Neural progenitor cell (in vitro differentiated cells): ENCODE results near the gene EIF3M. TPM values are rescaled to one million over a fixed set of nuclear protein-coding genes. Genes with fewer than 3 reads are reported as not detected.

Source experiments
- DNase-seq: peaks from one replicate; pipeline ENCODE4 v3.0.0-alpha.2; 2016; ENCODE audit warnings: low spot score
- H2AFZ ChIP-seq: fragments of 200-600 bp; sonication (generic); replicated peaks from 2 replicates; pipeline ENCODE4 v1.6.1; 2016; ENCODE audit warnings: antibody characterized with exemption
- H3F3A ChIP-seq: fragments of 200-600 bp; sonication (generic); 2 replicates; pipeline ENCODE4 v1.6.1; 2016; ENCODE audit warnings: antibody characterized with exemption, low read depth
- H3K27ac ChIP-seq: fragments of 200-600 bp; sonication (generic); 2 replicates; pipeline ENCODE4 v1.5.1; 2016; ENCODE audit warnings: mild to moderate bottlenecking
- H3K27me3 ChIP-seq: fragments of 200-600 bp; sonication (generic); 2 replicates; pipeline ENCODE4 v1.6.1; 2016; ENCODE audit warnings: mild to moderate bottlenecking, moderate library complexity
- H3K36me3 ChIP-seq: fragments of 200-600 bp; sonication (generic); 2 replicates; pipeline ENCODE4 v1.5.1; 2016
- H3K4me1 ChIP-seq: fragments of 200-600 bp; sonication (generic); 2 replicates; pipeline ENCODE4 v1.6.1; 2016; ENCODE audit warnings: mixed run types
- H3K4me2 ChIP-seq: fragments of 200-600 bp; sonication (generic); 2 replicates; pipeline ENCODE4 v1.6.1; 2016
- H3K4me3 ChIP-seq: fragments of 200-600 bp; sonication (generic); 2 replicates; pipeline ENCODE4 v1.5.1; 2016
- H3K79me2 ChIP-seq: fragments of 200-600 bp; sonication (generic); 2 replicates; pipeline ENCODE4 v1.6.1; 2016; ENCODE audit warnings: low read depth
- H3K9ac ChIP-seq: fragments of 200-600 bp; sonication (generic); 2 replicates; pipeline ENCODE4 v1.6.1; 2016
- H3K9me3 ChIP-seq: fragments of 200-600 bp; sonication (generic); 2 replicates; pipeline ENCODE4 v1.5.1; 2016; ENCODE audit warnings: low read depth
- H4K20me1 ChIP-seq: fragments of 200-600 bp; sonication (generic); 2 replicates; pipeline ENCODE4 v1.6.1; 2016; ENCODE audit warnings: low read depth
- H3K27ac Mint-ChIP-seq: 3 replicates; pipeline ENCODE4 v1.8.0; 2021; ENCODE audit warnings: mixed read lengths
- H3K27me3 Mint-ChIP-seq: 2 replicates; pipeline ENCODE4 v1.8.0; 2022; ENCODE audit warnings: low read depth, mild to moderate bottlenecking, inconsistent platforms, moderate library complexity, mixed read lengths; ENCODE audit not compliant: insufficient read depth
- H3K36me3 Mint-ChIP-seq: 3 replicates; pipeline ENCODE4 v1.8.0; 2021; ENCODE audit warnings: mixed read lengths
- H3K4me1 Mint-ChIP-seq: 3 replicates; pipeline ENCODE4 v1.8.0; 2021; ENCODE audit warnings: mixed read lengths
- H3K4me3 Mint-ChIP-seq: 3 replicates; pipeline ENCODE4 v1.8.0; 2021; ENCODE audit warnings: mild to moderate bottlenecking, moderate library complexity, mixed read lengths
- H3K9me3 Mint-ChIP-seq: 3 replicates; pipeline ENCODE4 v1.8.0; 2020; ENCODE audit warnings: mixed read lengths
- EZH2 ChIP-seq: fragments of 200-600 bp; sonication (generic); IDR thresholded peaks from 2 replicates; pipeline ENCODE4 v1.6.1; 2017; ENCODE audit warnings: antibody characterized with exemption, mild to moderate bottlenecking, moderate library complexity
- EZH2phosphoT487 ChIP-seq: fragments of 200-600 bp; sonication (generic); IDR thresholded peaks from 2 replicates; pipeline ENCODE4 v1.6.1; 2017; ENCODE audit warnings: antibody characterized with exemption
- total RNA-seq: library from RNA; depleted of rRNA; stranded (reverse); fragments of >200 nt; gene quantifications from 2 replicates; pipeline ENCODE4 v1.2.3, GENCODE V29; 2015; ENCODE audit warnings: low replicate concordance
- TF ChIP-seq, protein P1 (sequence below): fragments of 200-600 bp; sonication (generic); IDR thresholded peaks from 2 replicates; pipeline ENCODE4 v1.5.1; 2017; ENCODE audit warnings: antibody characterized with exemption, mild to moderate bottlenecking

EIF3M gene
- total RNA-seq, 1 donor from 2014 or later: 1,051 TPM

DNA sequence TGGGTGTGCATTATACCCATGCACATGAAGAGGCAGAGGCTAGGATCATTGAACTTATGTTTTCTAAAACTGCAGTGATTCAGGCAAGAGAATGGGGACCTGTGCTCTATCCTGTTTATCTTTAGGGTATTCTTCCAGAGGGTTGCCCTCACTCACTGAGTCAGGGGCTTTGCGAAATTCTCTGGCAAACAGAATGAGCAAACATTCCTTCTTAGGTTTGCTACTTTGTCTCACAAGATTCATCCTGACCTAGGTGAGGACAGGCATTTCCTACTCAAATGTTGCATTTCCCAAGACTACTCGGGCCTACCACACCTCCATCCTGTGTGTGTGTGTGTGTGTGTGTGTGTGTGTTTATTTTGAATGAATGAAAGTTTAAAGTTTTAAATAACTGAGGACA, 2.7 kb upstream of the EIF3M start:
- no peak overlapping the region for H3K27ac ChIP-seq
- no peak for DNase-seq

DNA sequence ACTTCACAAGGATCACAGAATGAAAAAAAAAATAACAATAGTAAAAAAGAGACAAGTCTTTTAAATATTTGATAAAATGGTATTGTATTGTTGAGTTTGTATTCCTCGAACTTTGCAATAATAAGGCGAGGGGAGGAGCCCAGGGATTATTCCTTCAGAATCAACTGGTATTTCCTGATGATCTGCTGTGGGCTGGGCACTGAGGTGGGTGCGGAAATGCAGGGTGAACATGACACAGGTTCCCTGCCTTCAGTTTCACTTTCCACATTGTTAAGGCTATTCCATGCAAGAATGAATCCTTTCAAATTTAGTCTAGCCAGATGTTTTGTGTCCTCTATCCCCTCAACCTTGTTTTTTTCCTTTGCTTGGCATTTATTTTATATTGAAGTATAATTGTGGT, 2.1 kb upstream of the EIF3M start:
- Mint-ChIP-seq H3K36me3 (peaks cover under 1% of the 10 kb centered on the region), H3K9me3 (peaks cover 2% of the 10 kb centered on the region), H3K27me3 (no peaks in the 10 kb centered on the region), H3K4me3 (no peak overlapping the region), H3K27ac (no peak overlapping the region), H3K4me1 (peaks cover 15% of the 10 kb centered on the region)
- TF ChIP-seq EZH2 (no peak), EZH2phosphoT487 (no peak)
- TF ChIP-seq, protein P1, sequence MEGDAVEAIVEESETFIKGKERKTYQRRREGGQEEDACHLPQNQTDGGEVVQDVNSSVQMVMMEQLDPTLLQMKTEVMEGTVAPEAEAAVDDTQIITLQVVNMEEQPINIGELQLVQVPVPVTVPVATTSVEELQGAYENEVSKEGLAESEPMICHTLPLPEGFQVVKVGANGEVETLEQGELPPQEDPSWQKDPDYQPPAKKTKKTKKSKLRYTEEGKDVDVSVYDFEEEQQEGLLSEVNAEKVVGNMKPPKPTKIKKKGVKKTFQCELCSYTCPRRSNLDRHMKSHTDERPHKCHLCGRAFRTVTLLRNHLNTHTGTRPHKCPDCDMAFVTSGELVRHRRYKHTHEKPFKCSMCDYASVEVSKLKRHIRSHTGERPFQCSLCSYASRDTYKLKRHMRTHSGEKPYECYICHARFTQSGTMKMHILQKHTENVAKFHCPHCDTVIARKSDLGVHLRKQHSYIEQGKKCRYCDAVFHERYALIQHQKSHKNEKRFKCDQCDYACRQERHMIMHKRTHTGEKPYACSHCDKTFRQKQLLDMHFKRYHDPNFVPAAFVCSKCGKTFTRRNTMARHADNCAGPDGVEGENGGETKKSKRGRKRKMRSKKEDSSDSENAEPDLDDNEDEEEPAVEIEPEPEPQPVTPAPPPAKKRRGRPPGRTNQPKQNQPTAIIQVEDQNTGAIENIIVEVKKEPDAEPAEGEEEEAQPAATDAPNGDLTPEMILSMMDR: no peak
- Histone ChIP-seq H3K9me3 (no peaks in the 10 kb centered on the region), H3K4me2 (no peak overlapping the region), H3K27ac (no peak overlapping the region), H3K27me3 (no peaks in the 10 kb centered on the region), H3K4me3 (no peak overlapping the region), H3K9ac (no peak overlapping the region), H4K20me1 (peaks cover 25% of the 10 kb centered on the region), H2AFZ (no peak overlapping the region), H3K4me1 (peaks cover 10% of the 10 kb centered on the region), H3F3A (no peaks in the 10 kb centered on the region), H3K79me2 (peaks cover 30% of the 10 kb centered on the region), H3K36me3 (no peaks in the 10 kb centered on the region)
- no peak for DNase-seq

More for the DNA sequence above, 2.7 kb upstream of the EIF3M start:
- Histone ChIP-seq H3K4me2 (no peak overlapping the region), H4K20me1 (peaks cover 19% of the 10 kb centered on the region), H3K27me3 (no peaks in the 10 kb centered on the region), H3K36me3 (no peaks in the 10 kb centered on the region), H2AFZ (no peak overlapping the region), H3F3A (no peaks in the 10 kb centered on the region), H3K4me3 (no peak overlapping the region), H3K79me2 (peaks cover 24% of the 10 kb centered on the region), H3K9ac (no peak overlapping the region), H3K4me1 (peaks cover 10% of the 10 kb centered on the region), H3K9me3 (no peaks in the 10 kb centered on the region)
- H3K4me1 Mint-ChIP-seq: peaks cover 15% of the 10 kb centered on the region
- H3K36me3 Mint-ChIP-seq: no peaks in the 10 kb centered on the region
- no peak overlapping the region for H3K4me3 Mint-ChIP-seq
- H3K27ac Mint-ChIP-seq: no peak overlapping the region
- peaks cover 2% of the 10 kb centered on the region for H3K9me3 Mint-ChIP-seq
- TF ChIP-seq EZH2phosphoT487 (no peak), EZH2 (no peak)
- TF ChIP-seq, protein P1: no peak
- no peaks in the 10 kb centered on the region for H3K27me3 Mint-ChIP-seq

DNA sequence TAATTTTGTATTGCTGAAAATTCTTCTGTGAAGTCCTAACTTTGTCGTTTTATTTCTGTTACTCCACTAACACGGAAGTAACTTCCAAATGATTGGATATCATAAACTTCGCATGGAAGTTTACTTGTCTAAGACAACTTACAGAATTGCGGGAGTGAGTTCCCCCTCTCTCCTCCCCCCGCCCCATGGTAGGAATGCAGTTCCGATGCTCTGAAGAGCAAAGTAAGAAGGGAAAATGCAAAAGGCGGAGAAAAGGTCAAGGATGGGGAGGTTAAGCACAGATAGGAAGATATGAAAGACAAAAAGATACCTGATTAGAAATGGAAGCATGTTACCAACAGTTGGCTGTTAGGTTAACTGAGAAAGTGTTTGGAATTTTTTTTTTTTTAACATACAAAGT, 1.3 kb downstream of the EIF3M start:
- TF ChIP-seq EZH2 (no peak), EZH2phosphoT487 (no peak)
- TF ChIP-seq, protein P1: no peak

More for the DNA sequence above, 1.3 kb downstream of the EIF3M start:
- Histone ChIP-seq H3K36me3 (peaks cover 11% of the 10 kb centered on the region), H3K27ac (no peak overlapping the region), H3K9me3 (no peaks in the 10 kb centered on the region), H3K4me1 (peaks cover 10% of the 10 kb centered on the region), H3K9ac (peak overlapping the region; percentile 88), H3F3A (no peaks in the 10 kb centered on the region), H3K27me3 (no peaks in the 10 kb centered on the region), H3K4me2 (peak overlapping the region; percentile 84), H4K20me1 (peaks cover 45% of the 10 kb centered on the region), H3K4me3 (peak overlapping the region; percentile 99), H2AFZ (no peak overlapping the region), H3K79me2 (peaks cover 58% of the 10 kb centered on the region)
- Mint-ChIP-seq H3K9me3 (peaks cover 2% of the 10 kb centered on the region), H3K4me3 (peak overlapping the region; percentile 99), H3K27ac (peak overlapping the region; percentile 64), H3K27me3 (no peaks in the 10 kb centered on the region), H3K36me3 (peaks cover 9% of the 10 kb centered on the region), H3K4me1 (peaks cover 15% of the 10 kb centered on the region)
- DNase-seq: peak; percentile 44
